CD4-positive, CD25-positive, alpha-beta regulatory T cell (primary cell): ENCODE results near the gene DEPDC7. TPM values are rescaled to one million over a fixed set of nuclear protein-coding genes. Genes with fewer than 3 reads are reported as not detected.

ENCODE experiments used
- ATAC-seq, 2 donors: fragments of 150-1000 bp; cut with Tn5 transposase; one replicate each; pipeline ENCODE4 v1.10.0; 2021; ENCODE audit warnings: low read depth in 2 of 2, moderate number of reproducible peaks in 2 of 2, moderate library complexity in 1 of 2
- DNase-seq, 3 donors: peaks; one replicate each; pipeline versions ENCODE4 v3.0.0 to v3.0.0-alpha.2; 2012 to 2022; ENCODE audit warnings: mixed read lengths in 1 of 3
- H3K27ac ChIP-seq: one replicate; pipeline ENCODE4 v1.7.0; 2013; ENCODE audit warnings: mild to moderate bottlenecking, low read length; ENCODE audit not compliant: insufficient read depth, poor library complexity, severe bottlenecking
- H3K27me3 ChIP-seq: one replicate; pipeline ENCODE4 v1.7.0; 2013; ENCODE audit warnings: low read length; ENCODE audit not compliant: control insufficient read depth, insufficient read depth
- H3K36me3 ChIP-seq: one replicate; pipeline ENCODE4 v1.7.0; 2013; ENCODE audit warnings: mild to moderate bottlenecking, low read length, moderate library complexity; ENCODE audit not compliant: control insufficient read depth, insufficient read depth
- H3K4me1 ChIP-seq: 2 replicates; pipeline ENCODE4 v1.7.0; 2013; ENCODE audit warnings: mild to moderate bottlenecking, low read length; ENCODE audit not compliant: insufficient read depth, control insufficient read depth, poor library complexity, severe bottlenecking
- H3K4me3 ChIP-seq: one replicate; pipeline ENCODE4 v1.7.0; 2013; ENCODE audit warnings: low read depth, mild to moderate bottlenecking, low read length, moderate library complexity
- H3K9me3 ChIP-seq, 2 experiments: 1 replicate in 1 of 2; 2 replicates in 1 of 2; pipeline ENCODE4 v1.7.0; 2013; ENCODE audit warnings: low read length in 2 of 2, mild to moderate bottlenecking in 1 of 2, moderate library complexity in 1 of 2; ENCODE audit not compliant: control insufficient read depth in 2 of 2
- H3K27ac Mint-ChIP-seq, 3 donors: one replicate each; pipeline ENCODE4 v1.8.0; 2020 to 2022; ENCODE audit warnings: mild to moderate bottlenecking in 3 of 3, mixed read lengths in 3 of 3, moderate library complexity in 2 of 3
- H3K27me3 Mint-ChIP-seq: one replicate; pipeline ENCODE4 v1.8.0; 2022; ENCODE audit warnings: mild to moderate bottlenecking, mixed read lengths
- H3K36me3 Mint-ChIP-seq: one replicate; pipeline ENCODE4 v1.8.0; 2020; ENCODE audit warnings: mixed read lengths
- H3K4me1 Mint-ChIP-seq, 4 donors: one replicate each; pipeline ENCODE4 v1.8.0; 2020 to 2022; ENCODE audit warnings: mixed read lengths in 4 of 4, mild to moderate bottlenecking in 1 of 4
- H3K4me3 Mint-ChIP-seq, 4 donors: one replicate each; pipeline ENCODE4 v1.8.0; 2020 to 2022; ENCODE audit warnings: mild to moderate bottlenecking in 4 of 4, mixed read lengths in 4 of 4, moderate library complexity in 3 of 4
- H3K9me3 Mint-ChIP-seq, 7 donors: one replicate each; pipeline ENCODE4 v1.8.0; 2020 to 2022; ENCODE audit warnings: mixed read lengths in 7 of 7, mild to moderate bottlenecking in 3 of 7, moderate library complexity in 2 of 7
- polyA plus RNA-seq, 4 donors: library from polyadenylated mRNA; unstranded; fragments of 300-500 nt; fragmentation: Illumina TruSeq; gene quantifications; one replicate each; pipeline ENCODE4 v1.2.3, GENCODE V29; 2021
- total RNA-seq: library from RNA; stranded (reverse); gene quantifications from one replicate; pipeline ENCODE4 v1.2.3, GENCODE V29; 2022

Gene DEPDC7
- total and polyA plus RNA-seq, 5 donors from 2014 or later, result 0.60 to 1.5 (median 0.75) TPM

DNA sequence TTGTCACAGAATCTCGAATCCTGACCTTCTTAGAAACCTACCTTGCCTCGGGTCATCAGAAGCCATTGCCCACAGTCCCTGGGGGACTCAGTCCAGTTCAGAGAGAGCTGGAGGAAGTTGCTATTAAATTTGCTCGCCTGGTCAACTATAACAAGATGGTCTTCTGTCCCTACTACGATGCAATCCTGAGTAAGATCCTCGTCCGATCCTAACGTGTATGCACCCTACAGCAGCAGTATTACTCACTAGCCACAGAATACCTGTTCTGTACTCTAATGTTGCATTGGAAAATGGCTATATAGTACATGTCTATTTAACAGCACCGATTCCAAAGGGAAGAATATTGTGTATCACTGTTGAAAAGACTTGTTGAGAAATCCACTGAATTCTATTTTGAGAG lies 56.8 kb downstream of the DEPDC7 start:
- ATAC-seq (no peak), DNase-seq (no peak)
- Histone ChIP-seq H3K4me1 (no peaks in the 10 kb centered on the region), H3K36me3 (peaks cover 62% of the 10 kb centered on the region), H3K27me3 (no peaks in the 10 kb centered on the region), H3K9me3 (no peaks in the 10 kb centered on the region), H3K27ac (no peak overlapping the region), H3K4me3 (no peak overlapping the region)
- H3K36me3 Mint-ChIP-seq, result peaks cover 46% of the 10 kb centered on the region
- no peak overlapping the region for H3K4me3 Mint-ChIP-seq
- no peaks in the 10 kb centered on the region for H3K9me3 Mint-ChIP-seq
- no peaks in the 10 kb centered on the region for H3K4me1 Mint-ChIP-seq
- no peak overlapping the region for H3K27ac Mint-ChIP-seq
- H3K27me3 Mint-ChIP-seq, result no peaks in the 10 kb centered on the region

Other genes starting within 250 kb of the DEPDC7 start
- not detected for gene CCDC73, start 221.2 kb upstream of the DEPDC7 start, total RNA-seq
- under 1 TPM in 1 of 4 donors, not detected in 3; 0.03 TPM for gene CCDC73, start 221.2 kb upstream of the DEPDC7 start, polyA plus RNA-seq
- gene PRRG4, start 186.0 kb upstream of the DEPDC7 start, total RNA-seq, result 0.07 TPM
- under 1 TPM in 1 of 4 donors, not detected in 3; 0.02 TPM for gene PRRG4, start 186.0 kb upstream of the DEPDC7 start, polyA plus RNA-seq
- 9.4 TPM for gene QSER1, start 123.1 kb upstream of the DEPDC7 start, total RNA-seq
- under 1 TPM; 0.48 to 0.95 (median 0.67) TPM for gene QSER1, start 123.1 kb upstream of the DEPDC7 start, polyA plus RNA-seq
- 17.0 TPM for gene TCP11L1, start 23.7 kb downstream of the DEPDC7 start, total RNA-seq
- gene TCP11L1, start 23.7 kb downstream of the DEPDC7 start, polyA plus RNA-seq, result 1 to 10 TPM; 4.3 to 6.7 (median 6.1) TPM
- 21.4 TPM for gene CSTF3, start 145.6 kb downstream of the DEPDC7 start, total RNA-seq
- 10 to 100 TPM; 14.3 to 18.8 (median 16.2) TPM for gene CSTF3, start 145.6 kb downstream of the DEPDC7 start, polyA plus RNA-seq
- 47.5 TPM for gene HIPK3, start 241.5 kb downstream of the DEPDC7 start, total RNA-seq
- 10 to 100 TPM; 18.7 to 28.5 (median 25.7) TPM for gene HIPK3, start 241.5 kb downstream of the DEPDC7 start, polyA plus RNA-seq